Measurements from ENCODE around the gene LENEP.

The LENEP gene

DNA sequence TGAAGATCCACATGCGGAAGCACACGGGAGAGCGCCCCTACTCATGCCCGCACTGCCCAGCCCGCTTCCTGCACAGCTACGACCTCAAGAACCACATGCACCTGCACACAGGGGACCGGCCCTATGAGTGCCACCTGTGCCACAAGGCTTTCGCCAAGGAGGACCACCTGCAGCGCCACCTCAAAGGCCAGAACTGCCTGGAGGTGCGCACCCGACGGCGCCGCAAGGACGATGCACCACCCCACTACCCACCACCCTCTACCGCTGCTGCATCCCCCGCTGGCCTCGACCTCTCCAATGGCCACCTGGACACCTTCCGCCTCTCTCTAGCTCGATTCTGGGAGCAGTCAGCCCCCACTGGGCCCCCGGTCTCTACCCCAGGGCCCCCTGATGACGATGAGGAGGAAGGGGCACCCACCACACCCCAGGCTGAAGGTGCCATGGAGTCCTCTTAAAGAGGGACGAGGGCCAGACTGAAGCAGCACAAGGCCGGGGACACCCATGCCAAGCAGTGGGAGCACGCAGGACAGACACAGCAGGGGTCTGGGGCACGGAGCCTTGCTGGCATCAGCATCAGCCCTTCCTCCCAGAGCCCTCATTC lies 22.9 kb downstream of the LENEP start:
- DNase-seq (ENCODE audit: extremely low spot score) = no peak
- TF ChIP-seq BHLHE40 (IDR thresholded peaks at IDR 0.05; ENCODE audit: borderline replicate concordance) (no peak), LEF1 (IDR thresholded peaks at IDR 0.05; ENCODE audit: borderline replicate concordance) (no peak), ELF4 (IDR thresholded peaks at IDR 0.05) (no peak), FOXK2 (IDR thresholded peaks at IDR 0.05) (no peak), TARDBP (IDR thresholded peaks at IDR 0.05) (no peak), FOXM1 (IDR thresholded peaks at IDR 0.05; ENCODE audit: borderline replicate concordance) (no peak), FOXA1 (IDR thresholded peaks at IDR 0.05) (no peak), SUZ12 (IDR thresholded peaks at IDR 0.05) (no peak), ARNT (IDR thresholded peaks at IDR 0.05) (no peak), HDGF (IDR thresholded peaks at IDR 0.05; ENCODE audit: borderline replicate concordance) (no peak)
- TF ChIP-seq, protein P1, sequence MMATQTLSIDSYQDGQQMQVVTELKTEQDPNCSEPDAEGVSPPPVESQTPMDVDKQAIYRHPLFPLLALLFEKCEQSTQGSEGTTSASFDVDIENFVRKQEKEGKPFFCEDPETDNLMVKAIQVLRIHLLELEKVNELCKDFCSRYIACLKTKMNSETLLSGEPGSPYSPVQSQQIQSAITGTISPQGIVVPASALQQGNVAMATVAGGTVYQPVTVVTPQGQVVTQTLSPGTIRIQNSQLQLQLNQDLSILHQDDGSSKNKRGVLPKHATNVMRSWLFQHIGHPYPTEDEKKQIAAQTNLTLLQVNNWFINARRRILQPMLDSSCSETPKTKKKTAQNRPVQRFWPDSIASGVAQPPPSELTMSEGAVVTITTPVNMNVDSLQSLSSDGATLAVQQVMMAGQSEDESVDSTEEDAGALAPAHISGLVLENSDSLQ (IDR thresholded peaks at IDR 0.05) = no peak
- POLR2A ChIA-PET = interaction anchor here (0.7 to 5.3 kb wide), 8 partner anchors 9 to 55 kb away, joined by 3 to 43 read pairs (median 7); partner anchors contain the start of genes ADAM15 and SHC1
- CTCF ChIA-PET = interaction anchor here (0.6 to 4.3 kb wide), 5 partner anchors 13 to 46 kb away, joined by 3 to 45 read pairs (median 5); partner anchors contain the start of genes LENEP and SHC1

DNA sequence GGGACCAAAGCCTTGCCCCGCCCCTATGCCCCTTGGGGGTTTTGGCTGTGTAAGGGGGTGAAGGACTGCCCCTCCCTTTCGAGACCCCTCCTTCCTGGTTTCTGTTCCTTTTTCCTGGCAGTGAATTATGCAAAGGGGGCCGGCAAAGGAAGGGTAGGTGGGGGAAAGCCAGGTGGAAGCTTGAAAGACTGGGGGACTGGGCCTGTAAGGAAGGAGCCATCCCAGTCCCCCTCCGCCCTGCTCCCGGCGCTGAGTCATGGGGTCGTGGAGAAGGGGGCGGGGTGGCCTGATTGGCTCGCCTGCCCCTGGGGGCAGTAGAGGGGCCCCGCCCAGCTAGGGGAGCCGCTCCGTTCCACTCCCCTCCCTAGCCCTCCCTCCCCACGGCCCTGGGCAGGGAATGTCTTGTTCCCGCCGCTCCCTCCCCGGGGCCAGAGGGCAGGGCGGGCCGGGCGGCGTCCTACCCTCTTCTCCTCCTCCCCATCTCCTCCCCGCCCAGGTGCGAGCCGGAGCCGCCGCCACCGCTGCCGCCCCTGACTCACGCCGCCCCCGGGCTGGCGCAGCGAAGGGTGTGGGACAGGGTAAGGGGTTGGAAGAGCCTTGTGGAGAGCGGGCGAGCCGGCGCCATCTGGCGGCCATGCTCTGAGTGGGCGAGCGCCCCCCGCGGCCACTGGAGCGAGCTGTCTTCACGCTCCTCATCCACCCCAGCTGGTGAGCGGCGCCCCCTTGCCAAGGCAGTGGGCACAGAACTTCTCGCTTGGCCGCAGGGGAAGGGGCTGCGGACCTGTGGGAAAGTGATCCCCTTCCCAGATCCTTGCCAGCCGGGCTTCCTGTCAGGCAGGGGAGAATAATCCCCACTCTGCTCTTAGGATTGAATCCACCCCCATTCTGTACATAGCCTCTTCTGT lies 23.9 kb downstream of the LENEP start:
- ChIA-PET POLR2A (interaction anchor here (0.6 to 5.3 kb wide), 14 partner anchors 8 to 56 kb away, joined by 3 to 43 read pairs (median 4); partner anchors contain the start of genes ADAM15, LENEP and SHC1), CTCF (interaction anchor here (0.6 to 4.3 kb wide), 25 partner anchors 9 to 291 kb away, joined by 3 to 45 read pairs (median 4); partner anchors contain the start of genes DCST1, DCST2, EFNA3 and FLAD1)
- DNase-seq (ENCODE audit: extremely low spot score) = peak; percentile 93
- TF ChIP-seq, protein P1 (IDR thresholded peaks at IDR 0.05) = no peak
- no peak for TF ChIP-seq FOXK2 (IDR thresholded peaks at IDR 0.05)
- 0 out of 2 replicates have a peak, but pooled peaks have one; percentile 65 for TF ChIP-seq HDGF (IDR thresholded peaks at IDR 0.05; ENCODE audit: borderline replicate concordance)
- TF ChIP-seq SP1 (IDR thresholded peaks at IDR 0.05) = no peak
- no peak for TF ChIP-seq LEF1 (IDR thresholded peaks at IDR 0.05; ENCODE audit: borderline replicate concordance)
- no peak for TF ChIP-seq ZNF384 (IDR thresholded peaks at IDR 0.05)
- no peak for TF ChIP-seq BHLHE40 (IDR thresholded peaks at IDR 0.05; ENCODE audit: borderline replicate concordance)

DNA sequence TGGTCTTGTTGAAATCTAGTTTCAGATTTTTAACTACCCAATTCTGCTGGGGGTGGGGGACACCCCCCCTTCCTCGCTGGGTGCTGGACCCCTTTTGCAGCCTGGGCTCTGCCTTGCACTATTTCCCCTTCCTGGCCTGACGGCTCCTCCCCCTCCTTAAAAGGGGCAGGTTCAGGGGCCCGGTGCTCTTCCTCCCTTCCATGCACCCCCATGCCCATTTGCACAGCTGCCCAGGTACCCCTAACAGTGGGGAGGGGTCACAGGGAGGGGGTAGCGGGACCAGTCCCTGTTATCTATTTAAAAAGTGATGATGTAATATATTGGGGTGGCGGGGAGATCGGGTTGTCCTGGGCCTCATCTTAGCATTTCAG lies 24.5 kb downstream of the LENEP start:
- CTCF ChIA-PET = interaction anchor here (0.6 to 4.3 kb wide), 24 partner anchors 8 to 290 kb away, joined by 3 to 45 read pairs (median 4); partner anchors contain the start of genes DCST1, DCST2, EFNA3 and FLAD1
- DNase-seq (ENCODE audit: extremely low spot score) = no peak
- TF ChIP-seq SP1 (IDR thresholded peaks at IDR 0.05) = no peak
- TF ChIP-seq NFRKB (IDR thresholded peaks at IDR 0.05) = no peak
- TF ChIP-seq FOXM1 (IDR thresholded peaks at IDR 0.05; ENCODE audit: borderline replicate concordance) = no peak
- TF ChIP-seq LEF1 (IDR thresholded peaks at IDR 0.05; ENCODE audit: borderline replicate concordance) = no peak
- no peak for TF ChIP-seq HDGF (IDR thresholded peaks at IDR 0.05; ENCODE audit: borderline replicate concordance)
- no peak for TF ChIP-seq TARDBP (IDR thresholded peaks at IDR 0.05)
- TF ChIP-seq BHLHE40 (IDR thresholded peaks at IDR 0.05; ENCODE audit: borderline replicate concordance) = no peak
- POLR2A ChIA-PET = interaction anchor here (0.6 to 5.3 kb wide), 11 partner anchors 9 to 48 kb away, joined by 3 to 43 read pairs (median 5); partner anchors contain the start of genes ADAM15, LENEP and SHC1

DNA sequence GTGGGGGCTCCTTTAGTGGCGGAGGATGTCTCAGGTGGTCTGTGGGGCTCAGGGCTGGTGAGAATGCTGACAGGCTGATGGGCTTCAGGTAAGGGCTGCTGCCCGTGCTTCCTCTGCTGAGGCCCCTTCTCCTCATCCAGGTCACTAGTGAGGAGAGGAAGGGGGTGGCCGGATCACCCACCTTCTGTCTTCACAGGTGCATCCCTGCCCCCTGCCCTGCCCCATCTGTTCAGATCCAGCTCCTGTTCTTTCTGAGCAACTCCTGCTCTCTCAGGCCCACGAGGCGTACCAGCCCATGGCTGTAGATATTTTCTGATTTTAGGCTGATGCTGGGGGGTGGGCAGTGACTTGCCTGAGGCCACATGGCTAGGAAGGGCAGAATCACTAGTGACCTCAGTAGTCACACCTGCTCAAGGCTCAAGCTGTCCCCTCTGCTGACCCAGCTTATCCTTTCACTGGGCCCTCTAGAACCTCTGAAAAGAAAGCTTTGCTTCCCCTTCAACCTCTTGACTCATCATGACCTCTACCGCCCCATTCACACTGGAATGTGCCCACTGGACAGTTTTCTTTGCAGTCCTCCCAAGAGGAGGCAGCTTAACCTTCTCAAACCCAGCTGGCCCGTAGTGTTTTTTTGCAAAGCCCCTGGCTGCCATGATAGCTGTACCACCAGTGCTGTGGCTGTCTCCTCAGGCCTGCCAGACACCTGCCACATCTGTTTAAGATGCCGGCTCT lies 25.4 kb downstream of the LENEP start:
- ChIA-PET CTCF (interaction anchor here (0.8 to 1.8 kb wide), 4 partner anchors 9 to 58 kb away, joined by 3 to 12 read pairs (median 4); partner anchors contain the start of genes DCST1 and DCST2), POLR2A (interaction anchor here (0.9 to 5.3 kb wide), 5 partner anchors 18 to 82 kb away, joined by 3 to 43 read pairs (median 3); partner anchors contain the start of gene PMVK)
- DNase-seq (ENCODE audit: extremely low spot score) = no peak
- TF ChIP-seq CTBP1 (IDR thresholded peaks at IDR 0.05; ENCODE audit: borderline replicate concordance) = no peak
- no peak for TF ChIP-seq LEF1 (IDR thresholded peaks at IDR 0.05; ENCODE audit: borderline replicate concordance)
- TF ChIP-seq SUZ12 (IDR thresholded peaks at IDR 0.05) = no peak
- TF ChIP-seq BHLHE40 (IDR thresholded peaks at IDR 0.05; ENCODE audit: borderline replicate concordance) = no peak
- TF ChIP-seq ELF4 (IDR thresholded peaks at IDR 0.05) = no peak
- TF ChIP-seq ZNF384 (IDR thresholded peaks at IDR 0.05) = no peak

DNA sequence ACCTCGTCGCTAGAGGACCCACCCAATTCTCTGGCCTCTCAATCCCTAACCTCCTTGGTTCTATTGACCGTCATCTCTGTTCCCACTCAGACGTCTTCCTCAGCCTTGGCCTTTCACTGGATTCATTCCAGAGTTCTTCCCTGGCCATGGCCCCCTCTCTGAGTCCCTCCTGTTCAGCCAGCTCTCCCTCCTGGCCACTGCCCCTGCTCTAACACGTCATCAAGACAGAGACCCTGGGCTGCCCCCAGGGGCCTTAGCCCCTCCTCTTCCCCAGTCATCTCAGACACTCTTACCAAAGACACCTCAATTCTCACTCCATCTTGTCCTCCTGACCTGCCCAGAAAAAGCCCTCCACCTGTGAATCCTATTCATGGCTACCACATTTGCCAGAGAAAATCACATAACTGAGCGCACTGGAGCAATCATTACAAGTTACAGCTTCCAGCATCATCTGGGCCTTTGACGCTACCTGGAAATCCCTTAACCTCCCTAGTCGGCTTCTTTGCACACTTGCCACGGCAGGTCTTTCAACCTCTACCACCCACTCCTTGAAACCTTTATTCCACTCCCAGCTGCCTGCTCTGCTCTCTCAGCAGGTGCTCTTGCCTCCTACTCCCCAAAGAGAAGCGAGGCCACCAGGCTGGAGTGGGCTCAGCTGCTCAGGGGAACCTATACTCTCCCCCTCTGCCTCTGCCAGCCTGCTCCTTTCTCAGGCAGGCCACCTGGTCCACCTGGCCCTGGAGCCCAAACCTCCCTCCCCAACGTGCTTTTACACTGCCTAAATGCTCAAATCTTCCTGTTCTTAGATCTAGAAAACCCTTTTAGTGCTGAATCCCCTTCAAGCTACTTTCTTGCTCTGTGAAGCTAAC lies 26.2 kb downstream of the LENEP start:
- TF ChIP-seq TARDBP (IDR thresholded peaks at IDR 0.05) (no peak), NFRKB (IDR thresholded peaks at IDR 0.05) (no peak), FOXM1 (IDR thresholded peaks at IDR 0.05; ENCODE audit: borderline replicate concordance) (no peak), BHLHE40 (IDR thresholded peaks at IDR 0.05; ENCODE audit: borderline replicate concordance) (no peak), SUZ12 (IDR thresholded peaks at IDR 0.05) (no peak), SP1 (IDR thresholded peaks at IDR 0.05) (no peak), ARNT (IDR thresholded peaks at IDR 0.05) (no peak), FOXK2 (IDR thresholded peaks at IDR 0.05) (no peak), ELF4 (IDR thresholded peaks at IDR 0.05) (no peak), L3MBTL2 (conservative IDR thresholded peaks at IDR 0.05) (no peak), HDGF (IDR thresholded peaks at IDR 0.05; ENCODE audit: borderline replicate concordance) (no peak), FOXA1 (IDR thresholded peaks at IDR 0.05) (no peak), LEF1 (IDR thresholded peaks at IDR 0.05; ENCODE audit: borderline replicate concordance) (no peak), CTBP1 (IDR thresholded peaks at IDR 0.05; ENCODE audit: borderline replicate concordance) (no peak), ZNF384 (IDR thresholded peaks at IDR 0.05) (no peak)
- TF ChIP-seq, protein P1 (IDR thresholded peaks at IDR 0.05) = no peak
- ChIA-PET POLR2A (interaction anchor here (0.9 to 1.4 kb wide), 4 partner anchors 19 to 83 kb away, joined by 3 read pairs; partner anchors contain the start of gene PMVK), CTCF (interaction anchor here (0.8 to 1.1 kb wide), 2 partner anchors 31 to 59 kb away, joined by 3 read pairs; partner anchors contain the start of gene ADAM15)
- DNase-seq (ENCODE audit: extremely low spot score) = no peak

Data from HEK293T (cell line).